GOT3 (cell line): Measurements from ENCODE around the gene HADHB.
"Not testable (repeated sequence)": the region's sequence is repeated elsewhere in the genome, so short reads cannot be mapped to it uniquely, and the experiment has no call there.

ENCODE experiments used
- DNase-seq: peaks from one replicate; lab custom pipeline; 2025; ENCODE audit warnings: mixed read lengths; lab: John Stamatoyannopoulos, UW

HADHB gene

DNA sequence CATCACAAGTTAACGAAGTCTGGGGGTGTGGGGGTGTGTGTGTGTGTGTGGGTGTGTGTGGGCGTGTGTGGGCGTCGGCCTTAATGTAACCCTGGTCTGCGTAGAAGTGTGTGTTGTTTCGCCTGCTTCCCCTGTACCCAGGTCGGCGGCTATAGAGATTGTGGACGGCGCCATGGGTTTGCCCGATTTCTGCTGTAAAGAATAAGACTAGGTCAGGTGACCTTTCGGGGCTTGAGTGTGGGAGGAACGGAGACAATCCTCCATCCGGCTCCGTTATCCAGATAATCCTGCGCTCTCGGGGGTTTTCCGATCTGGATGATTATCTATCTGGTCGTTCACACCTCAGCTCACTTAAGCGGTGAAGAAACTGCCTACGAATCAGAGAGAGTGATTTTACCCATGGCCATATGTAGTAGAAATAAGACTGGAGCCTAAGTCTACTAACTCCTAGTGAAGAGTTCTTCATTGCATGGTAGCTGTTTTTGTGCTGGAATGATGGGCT, 543 bp downstream of the HADHB start:
- no peak for DNase-seq

GRCh38 chr2:26245810-26246209, 1.1 kb downstream of the HADHB start:
- no peak for DNase-seq

DNA sequence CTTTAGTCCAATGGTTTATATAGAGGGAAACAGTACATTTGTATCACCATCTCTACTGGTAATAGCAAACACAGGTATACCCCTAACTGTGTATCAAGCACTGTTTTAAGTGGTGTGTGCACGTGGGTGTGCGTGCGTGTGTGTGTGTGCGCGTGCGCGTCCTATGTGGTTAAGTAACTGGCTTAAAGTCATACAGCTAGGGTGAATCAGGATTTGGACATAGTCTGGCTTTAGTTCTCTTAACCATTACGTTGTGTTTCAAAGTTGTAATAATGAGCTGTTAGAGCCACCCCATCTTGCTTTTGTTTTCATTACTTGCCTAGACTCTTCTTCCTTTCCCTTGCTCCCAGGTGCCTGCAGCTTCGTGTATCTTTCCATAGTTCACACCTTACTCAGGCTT, 2.1 kb downstream of the HADHB start:
- DNase-seq: peak; percentile 14

DNA sequence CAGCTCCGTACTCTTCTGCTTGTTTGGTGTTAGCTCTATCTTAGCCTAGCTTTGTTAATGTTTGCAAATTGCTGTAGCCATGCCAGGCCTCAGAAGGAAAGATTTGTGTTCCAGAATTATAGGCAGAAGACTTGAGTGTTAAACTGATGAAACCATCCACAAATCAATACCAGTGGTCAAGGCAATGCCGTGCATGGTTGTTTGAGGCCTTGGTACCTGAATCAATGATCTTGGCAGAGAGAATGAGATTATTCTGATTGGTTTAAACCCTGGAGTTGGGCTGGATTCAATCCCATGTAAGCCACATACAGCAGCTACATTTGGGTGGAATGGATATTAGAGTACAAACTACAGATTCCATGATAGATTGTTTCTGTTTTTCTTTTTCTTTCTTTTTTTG, 4.9 kb downstream of the HADHB start:
- no peak for DNase-seq

DNA sequence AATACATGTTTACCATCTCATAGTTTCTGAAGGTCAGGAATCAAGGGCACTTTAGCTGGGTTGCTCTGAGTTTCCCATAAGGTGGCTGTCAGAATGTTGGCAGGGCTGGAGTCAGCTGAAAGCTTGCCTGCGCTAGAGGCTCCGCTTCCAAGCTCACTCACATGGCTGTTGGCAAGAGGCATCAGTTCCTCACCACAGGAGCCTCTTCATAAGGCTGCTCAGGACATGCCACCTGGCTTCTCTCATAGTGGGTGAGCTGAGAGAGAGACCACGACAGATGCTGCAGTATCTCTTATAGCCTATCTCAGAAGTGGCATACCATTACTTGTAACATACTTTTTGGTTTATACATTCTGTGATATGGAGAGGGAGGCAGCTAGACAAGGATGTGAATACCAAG, 7.2 kb downstream of the HADHB start:
- DNase-seq: no peak

DNA sequence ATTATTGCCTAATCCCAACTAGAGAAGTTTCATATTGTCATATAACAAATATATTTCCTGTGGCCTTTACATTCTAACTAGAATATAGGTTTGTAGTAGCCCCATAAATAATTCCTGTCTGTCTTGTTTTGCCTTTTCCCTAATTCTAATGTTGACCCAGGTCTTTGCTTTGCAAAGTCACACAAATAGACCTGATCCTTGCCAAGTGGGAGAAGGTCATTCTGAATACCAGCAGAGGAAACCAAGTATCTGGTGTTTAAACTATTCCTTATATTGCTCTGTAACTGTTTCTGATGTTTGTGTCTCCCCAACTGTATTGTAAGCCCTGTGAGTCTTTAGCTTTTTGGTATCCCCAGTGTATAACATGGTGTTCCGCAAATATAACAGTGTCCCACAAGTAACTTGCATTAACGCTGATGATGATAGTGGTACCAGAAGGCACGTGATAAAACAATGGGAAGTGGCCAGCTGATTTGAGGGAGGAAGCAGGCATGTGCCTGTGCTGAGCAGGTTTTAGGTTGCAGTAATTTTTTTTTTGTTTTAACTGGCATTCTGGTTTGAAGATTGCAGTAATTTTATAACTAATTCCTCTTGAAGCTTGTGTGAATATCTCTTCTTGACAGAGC, 11.1 kb downstream of the HADHB start:
- no peak for DNase-seq

DNA sequence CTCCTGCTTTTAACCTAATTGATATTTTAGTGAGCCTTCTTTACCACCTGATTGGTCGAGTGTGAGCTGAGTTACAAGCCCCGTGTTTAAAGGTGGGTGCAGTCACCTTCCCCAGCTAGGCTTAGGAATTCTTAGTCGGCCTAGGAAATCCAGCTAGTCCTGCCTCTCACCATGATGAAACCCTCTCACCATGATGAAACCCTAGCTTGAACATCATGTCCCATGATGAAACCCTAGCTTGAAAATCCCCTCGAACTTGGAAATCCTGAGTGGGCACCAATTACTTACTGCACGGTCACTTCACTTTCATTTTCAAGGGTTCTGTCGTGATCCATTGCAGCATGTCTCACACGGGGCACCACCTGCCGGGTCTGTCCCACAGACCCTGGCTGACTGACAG, 14.1 kb downstream of the HADHB start:
- DNase-seq: not testable (repeated sequence)

GRCh38 chr2:26268213-26268612, 23.5 kb downstream of the HADHB start:
- no peak for DNase-seq

DNA sequence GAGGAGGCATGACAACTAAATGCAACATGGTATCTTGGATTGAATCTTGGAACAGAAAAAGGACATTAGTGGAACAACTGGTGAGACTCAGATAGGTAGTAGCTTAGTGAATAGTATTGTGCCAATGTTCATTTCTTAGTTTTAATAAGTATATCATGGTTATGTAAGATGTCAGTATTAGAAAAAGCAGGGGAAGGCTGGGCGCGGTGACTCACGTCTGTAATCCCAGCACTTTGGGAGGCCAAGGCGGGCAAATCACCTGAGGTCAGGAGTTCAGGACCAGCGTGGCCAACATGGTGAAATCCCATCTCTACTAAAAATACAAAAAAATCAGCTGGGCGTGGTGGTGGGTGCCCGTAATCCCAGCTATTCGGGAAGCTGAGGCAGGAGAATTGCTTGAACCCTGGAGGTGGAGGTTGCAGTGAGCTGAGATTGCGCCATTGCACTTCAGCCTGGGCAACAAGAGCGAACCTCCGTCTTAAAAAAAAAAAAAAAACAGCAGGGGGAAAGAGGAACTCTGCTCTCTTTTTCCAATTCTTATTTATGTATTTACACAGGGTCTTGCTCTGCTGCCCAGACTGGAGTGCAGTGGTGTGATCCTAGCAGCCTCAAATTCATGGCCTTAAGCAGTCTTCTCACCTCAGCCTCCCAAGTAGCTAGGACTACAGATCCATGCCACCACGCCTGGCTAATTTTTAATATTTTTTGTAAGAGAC, 24.1 kb downstream of the HADHB start:
- not testable (repeated sequence) for DNase-seq

- DNase-seq: no peak
Observed at GRCh38 chr2:26269571-26270158, 24.9 kb downstream of the HADHB start.

GRCh38 chr2:26270373-26270772, 25.6 kb downstream of the HADHB start:
- no peak for DNase-seq

- no peak for DNase-seq
Observed at GRCh38 chr2:26273501-26273900, 28.8 kb downstream of the HADHB start.

DNA sequence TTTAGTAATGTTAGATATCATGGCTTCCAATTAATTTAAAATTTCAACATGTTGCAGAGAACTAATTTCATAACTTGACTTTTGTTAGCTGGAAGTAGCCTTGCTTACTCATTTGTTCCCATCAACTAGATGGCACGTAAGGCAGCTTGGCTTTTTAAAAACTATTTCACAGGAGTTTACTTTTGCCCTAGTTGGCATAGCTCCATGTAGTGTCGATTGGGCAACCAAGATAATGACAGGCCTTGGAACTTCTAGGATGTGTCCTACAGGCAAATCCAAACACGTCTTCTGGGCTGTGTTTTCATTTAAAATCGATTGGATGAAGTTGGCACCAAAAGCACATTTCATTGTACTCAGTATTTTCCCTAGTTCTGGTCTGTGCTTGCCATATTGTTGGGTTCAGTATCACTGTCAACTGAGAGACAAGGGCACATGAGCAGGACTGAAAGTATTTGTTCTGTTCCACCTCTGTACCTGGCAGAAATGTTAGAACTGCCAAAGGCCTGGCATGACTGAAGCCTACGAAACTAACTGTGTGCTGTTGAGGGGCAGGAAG, 29.4 kb downstream of the HADHB start:
- no peak for DNase-seq

DNA sequence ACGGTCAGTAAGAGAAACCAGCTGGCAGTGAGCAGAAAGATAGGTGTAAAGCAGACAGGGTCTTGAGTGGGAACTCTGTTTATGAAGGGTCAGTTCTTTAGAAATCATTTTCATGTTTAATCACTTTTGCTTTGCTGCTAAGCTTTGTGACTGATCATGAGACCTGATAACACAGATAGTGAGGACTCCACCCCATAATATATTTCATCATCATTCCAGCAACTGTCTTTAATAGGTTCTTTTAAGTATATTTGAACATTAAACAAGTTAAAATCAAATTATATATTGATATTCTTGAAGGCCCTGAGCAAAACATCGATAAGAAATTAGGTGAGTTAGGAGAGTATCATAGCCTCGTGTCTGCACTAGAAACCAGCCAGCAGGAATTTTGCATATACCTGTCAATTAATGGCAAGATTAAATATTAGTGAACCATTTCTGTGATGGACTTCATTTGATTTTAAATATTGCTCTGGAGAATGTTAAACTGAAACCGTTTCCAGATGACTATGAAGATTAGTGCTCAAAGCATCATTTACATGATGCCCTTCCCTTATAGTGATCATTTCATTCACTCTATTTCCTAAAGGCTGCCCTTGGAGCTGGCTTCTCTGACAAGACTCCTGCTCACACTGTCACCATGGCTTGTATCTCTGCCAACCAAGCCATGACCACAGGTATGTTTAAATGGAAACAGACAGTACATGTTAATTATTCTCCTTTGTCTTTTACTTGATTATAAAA, 31.9 kb downstream of the HADHB start:
- DNase-seq: no peak

- DNase-seq: no peak
Observed at GRCh38 chr2:26279886-26280285, 35.1 kb downstream of the HADHB start.

DNA sequence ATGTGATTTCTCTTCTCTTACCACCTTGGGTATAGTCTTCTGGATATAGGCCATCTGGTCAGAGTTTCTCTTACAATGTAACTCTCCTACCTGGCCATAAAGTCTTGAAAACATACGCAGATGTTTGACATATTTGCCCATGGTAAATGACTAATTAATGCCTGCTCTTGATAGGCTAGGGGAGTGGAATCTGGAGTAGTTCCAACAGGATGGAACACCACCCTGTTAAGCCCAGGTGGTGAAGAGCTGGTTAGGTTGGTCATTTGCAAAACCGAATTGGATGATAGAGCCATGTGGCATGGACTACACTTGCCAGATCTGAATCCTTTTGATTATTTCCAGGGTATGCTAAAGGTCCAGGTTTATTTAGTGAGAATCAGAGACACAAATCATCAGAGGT, 36.5 kb downstream of the HADHB start:
- DNase-seq: no peak

GRCh38 chr2:26283606-26284005, 38.9 kb downstream of the HADHB start:
- DNase-seq: no peak

DNA sequence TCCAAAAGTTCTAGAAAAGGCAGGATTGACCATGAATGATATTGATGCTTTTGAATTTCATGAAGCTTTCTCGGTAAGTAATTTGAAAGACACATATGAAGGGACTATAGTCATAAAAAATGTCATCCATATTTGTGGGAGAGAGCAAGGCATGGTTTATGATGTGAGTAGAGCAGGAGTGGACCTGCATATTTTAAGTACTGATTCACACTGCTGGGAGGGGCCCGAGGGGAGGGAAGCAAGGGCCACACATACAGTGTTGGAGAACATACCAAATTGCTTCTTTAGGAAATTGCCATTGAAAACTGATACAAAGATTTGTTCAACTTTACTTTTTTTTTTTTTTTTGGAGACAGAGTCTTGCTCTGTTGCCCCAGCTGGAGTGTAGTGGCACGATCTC, 39.4 kb downstream of the HADHB start:
- no peak for DNase-seq

- DNase-seq: no peak
Observed at GRCh38 chr2:26285931-26286330, 41.2 kb downstream of the HADHB start.

GRCh38 chr2:26290001-26290400, 45.3 kb downstream of the HADHB start:
- DNase-seq: no peak

- DNase-seq: no peak
Observed at GRCh38 chr2:26292646-26293045, 47.9 kb downstream of the HADHB start.

GRCh38 chr2:26295511-26295910, 50.8 kb downstream of the HADHB start:
- DNase-seq: no peak
